Measurements from ENCODE around the gene ATRIP. TPM values are rescaled to one million over a fixed set of nuclear protein-coding genes. Genes with fewer than 3 reads are reported as not detected.
"Not testable (repeated sequence)": the region's sequence is repeated elsewhere in the genome, so short reads cannot be mapped to it uniquely, and the experiment has no call there.

ATRIP gene
- total RNA-seq, 1 donor from 2014 or later, result 14.6 TPM

DNA sequence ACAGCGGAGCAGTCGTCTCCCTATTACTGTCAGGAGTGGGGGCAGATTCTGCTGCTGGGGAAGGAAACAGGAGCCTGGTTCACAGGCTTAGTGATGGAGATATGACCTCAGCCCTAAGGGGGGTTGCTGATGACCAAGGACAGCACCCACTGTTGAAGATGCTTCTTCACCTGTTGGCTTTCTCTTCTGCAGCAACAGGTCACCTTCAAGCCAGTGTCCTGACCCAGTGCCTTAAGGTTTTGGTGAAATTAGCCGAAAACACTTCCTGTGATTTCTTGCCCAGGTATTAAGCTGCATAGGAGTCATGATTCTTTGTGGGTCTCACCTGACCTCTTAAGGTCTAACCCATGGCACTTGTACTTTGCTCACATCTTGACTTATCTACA is 14.0 kb downstream of the ATRIP start:
- ATAC-seq (ENCODE audit: low read depth) (no peak), DNase-seq (no peak)
- ChIA-PET CTCF (no interaction called here), POLR2A (no interaction called here)
- Mint-ChIP-seq H3K9me3 (no peaks in the 10 kb centered on the region), H3K27me3 (no peaks in the 10 kb centered on the region), H3K36me3 (ENCODE audit: low read depth) (peaks cover 44% of the 10 kb centered on the region), H3K27ac (no peak overlapping the region), H3K4me1 (peaks cover 5% of the 10 kb centered on the region), H3K4me3 (no peak overlapping the region)
- TF ChIP-seq, protein P1, sequence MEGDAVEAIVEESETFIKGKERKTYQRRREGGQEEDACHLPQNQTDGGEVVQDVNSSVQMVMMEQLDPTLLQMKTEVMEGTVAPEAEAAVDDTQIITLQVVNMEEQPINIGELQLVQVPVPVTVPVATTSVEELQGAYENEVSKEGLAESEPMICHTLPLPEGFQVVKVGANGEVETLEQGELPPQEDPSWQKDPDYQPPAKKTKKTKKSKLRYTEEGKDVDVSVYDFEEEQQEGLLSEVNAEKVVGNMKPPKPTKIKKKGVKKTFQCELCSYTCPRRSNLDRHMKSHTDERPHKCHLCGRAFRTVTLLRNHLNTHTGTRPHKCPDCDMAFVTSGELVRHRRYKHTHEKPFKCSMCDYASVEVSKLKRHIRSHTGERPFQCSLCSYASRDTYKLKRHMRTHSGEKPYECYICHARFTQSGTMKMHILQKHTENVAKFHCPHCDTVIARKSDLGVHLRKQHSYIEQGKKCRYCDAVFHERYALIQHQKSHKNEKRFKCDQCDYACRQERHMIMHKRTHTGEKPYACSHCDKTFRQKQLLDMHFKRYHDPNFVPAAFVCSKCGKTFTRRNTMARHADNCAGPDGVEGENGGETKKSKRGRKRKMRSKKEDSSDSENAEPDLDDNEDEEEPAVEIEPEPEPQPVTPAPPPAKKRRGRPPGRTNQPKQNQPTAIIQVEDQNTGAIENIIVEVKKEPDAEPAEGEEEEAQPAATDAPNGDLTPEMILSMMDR (IDR thresholded peaks at IDR 0.05), result no peak
- intact Hi-C loops (cut with micrococcal nuclease), result no loop called here

DNA sequence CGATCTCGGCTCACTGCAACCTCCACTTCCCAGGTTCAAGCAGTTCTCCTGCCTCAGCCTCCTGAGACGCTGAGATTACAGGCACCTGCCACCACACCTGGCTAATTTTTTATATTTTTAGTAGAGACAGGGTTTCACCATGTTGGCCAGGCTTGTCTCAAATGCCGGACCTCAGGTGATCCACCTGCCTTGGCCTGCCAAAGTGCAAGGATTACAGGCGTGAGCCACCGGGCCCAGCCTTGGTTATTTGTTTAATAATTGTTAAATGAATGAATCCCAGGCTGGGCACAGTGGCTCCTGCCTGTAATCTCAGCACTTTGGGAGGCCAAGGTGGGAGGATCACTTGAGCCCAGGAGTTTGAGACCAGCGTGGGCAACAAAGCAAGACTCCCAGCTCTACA is 15.2 kb downstream of the ATRIP start:
- Mint-ChIP-seq H3K36me3 (ENCODE audit: low read depth) (peaks cover 43% of the 10 kb centered on the region), H3K4me1 (peaks cover 15% of the 10 kb centered on the region)
- intact Hi-C loops (cut with micrococcal nuclease); H3K27ac Mint-ChIP-seq; ATAC-seq (ENCODE audit: low read depth); DNase-seq; H3K9me3 Mint-ChIP-seq; H3K4me3 Mint-ChIP-seq; H3K27me3 Mint-ChIP-seq: not testable (repeated sequence)
- POLR2A ChIA-PET, result interaction anchor here (0.7 kb wide), 1 partner anchor 231 kb away, joined by 5 read pairs; no protein-coding TSS in a partner anchor
- CTCF ChIA-PET, result interaction anchor here (0.7 to 5.7 kb wide), 3 partner anchors 45 to 226 kb away, joined by 3 to 42 read pairs (median 4); no protein-coding TSS in a partner anchor

DNA sequence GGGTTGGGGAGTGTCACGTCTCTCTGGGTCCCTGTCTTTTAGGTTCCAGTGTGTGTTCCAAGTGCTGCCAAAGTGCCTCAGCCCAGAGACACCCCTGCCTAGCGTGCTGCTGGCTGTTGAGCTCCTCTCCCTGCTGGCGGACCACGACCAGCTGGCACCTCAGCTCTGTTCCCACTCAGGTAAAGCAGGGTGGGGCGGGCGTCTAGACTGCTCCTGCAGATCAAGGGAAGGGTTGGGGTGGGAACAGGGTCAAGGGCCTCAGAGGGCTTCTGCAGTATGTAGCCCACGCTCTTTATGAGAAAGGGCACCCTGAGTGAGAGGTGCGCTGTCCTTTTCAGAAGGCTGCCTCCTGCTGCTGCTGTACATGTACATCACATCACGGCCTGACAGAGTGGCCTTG is 17.2 kb downstream of the ATRIP start:
- POLR2A ChIA-PET, result interaction anchor here (1.5 kb wide), 2 partner anchors 18 to 24 kb away, joined by 4 to 6 read pairs; partner anchors contain the start of genes ATRIP, CCDC51 and TMA7
- CTCF ChIA-PET, result interaction anchor here (1.0 to 5.7 kb wide), 2 partner anchors 27 to 44 kb away, joined by 4 to 42 read pairs; no protein-coding TSS in a partner anchor

DNA sequence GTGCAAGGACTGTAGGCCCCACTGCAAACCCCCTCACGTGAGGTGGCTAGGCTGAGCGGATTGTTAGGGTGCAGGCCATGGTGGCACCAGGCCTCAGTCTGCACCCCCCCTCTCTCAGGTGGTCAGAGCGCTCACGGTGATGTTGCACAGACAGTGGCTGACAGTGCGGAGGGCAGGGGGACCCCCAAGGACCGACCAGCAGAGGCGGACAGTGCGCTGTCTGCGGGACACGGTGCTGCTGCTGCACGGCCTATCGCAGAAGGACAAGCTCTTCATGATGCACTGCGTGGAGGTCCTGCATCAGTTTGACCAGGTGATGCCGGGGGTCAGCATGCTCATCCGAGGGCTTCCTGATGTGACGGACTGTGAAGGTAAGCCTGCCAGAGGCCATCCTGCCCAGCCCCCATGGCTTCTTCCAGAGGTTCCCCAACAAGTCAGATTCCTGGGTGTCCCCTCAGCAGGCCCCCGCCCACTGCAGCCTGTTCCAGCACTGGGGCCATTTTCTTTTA is 18.2 kb downstream of the ATRIP start:
- TF ChIP-seq, protein P1 (IDR thresholded peaks at IDR 0.05), result no peak
- POLR2A ChIA-PET, result interaction anchor here (0.9 to 1.5 kb wide), 2 partner anchors 8 to 25 kb away, joined by 4 to 6 read pairs; partner anchors contain the start of genes CCDC51 and TMA7
- CTCF ChIA-PET, result interaction anchor here (1.6 to 5.7 kb wide), 4 partner anchors 14 to 84 kb away, joined by 4 to 42 read pairs (median 14); no protein-coding TSS in a partner anchor
- Mint-ChIP-seq H3K4me3 (no peak overlapping the region), H3K4me1 (peaks cover 45% of the 10 kb centered on the region), H3K9me3 (no peaks in the 10 kb centered on the region), H3K27ac (no peak overlapping the region), H3K36me3 (ENCODE audit: low read depth) (peaks cover 49% of the 10 kb centered on the region), H3K27me3 (no peaks in the 10 kb centered on the region)
- ATAC-seq (ENCODE audit: low read depth), result no peak
- intact Hi-C loops (cut with micrococcal nuclease), result loop anchor here (1.0 kb wide), 3 partner anchors 9 to 84 kb away; no protein-coding TSS in a partner anchor
- DNase-seq, result no peak

More for the DNA sequence above, 17.2 kb downstream of the ATRIP start:
- H3K27ac Mint-ChIP-seq, result no peak overlapping the region
- peaks cover 34% of the 10 kb centered on the region for H3K4me1 Mint-ChIP-seq
- no peaks in the 10 kb centered on the region for H3K27me3 Mint-ChIP-seq
- DNase-seq, result no peak
- TF ChIP-seq, protein P1 (IDR thresholded peaks at IDR 0.05), result no peak
- ATAC-seq (ENCODE audit: low read depth), result no peak
- no peak overlapping the region for H3K4me3 Mint-ChIP-seq
- peaks cover 49% of the 10 kb centered on the region for H3K36me3 Mint-ChIP-seq (ENCODE audit: low read depth)
- H3K9me3 Mint-ChIP-seq, result no peaks in the 10 kb centered on the region
- intact Hi-C loops (cut with micrococcal nuclease), result no loop called here

DNA sequence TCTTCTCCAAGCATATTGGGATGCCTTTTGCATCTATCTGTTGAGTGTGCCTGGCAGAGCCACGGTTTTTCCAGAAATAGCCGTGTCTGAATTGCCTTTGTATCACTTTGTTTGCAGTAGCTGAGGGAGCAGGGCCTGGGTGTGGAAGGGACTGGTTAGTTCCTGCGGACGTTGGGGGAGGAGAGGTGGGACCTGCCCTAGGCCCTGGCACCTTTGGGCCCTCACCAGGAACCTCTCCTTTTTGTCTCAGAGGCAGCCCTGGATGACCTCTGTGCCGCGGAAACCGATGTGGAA is 18.6 kb downstream of the ATRIP start:
- no peaks in the 10 kb centered on the region for H3K27me3 Mint-ChIP-seq
- peaks cover 49% of the 10 kb centered on the region for H3K36me3 Mint-ChIP-seq (ENCODE audit: low read depth)
- ChIA-PET CTCF (interaction anchor here (1.6 to 5.7 kb wide), 5 partner anchors 13 to 93 kb away, joined by 4 to 42 read pairs (median 8); no protein-coding TSS in a partner anchor), POLR2A (interaction anchor here (1.5 to 2.5 kb wide), 6 partner anchors 14 to 223 kb away, joined by 3 to 29 read pairs (median 19); partner anchors contain the start of genes CCDC51 and TMA7)
- H3K4me3 Mint-ChIP-seq, result peak overlapping the region; percentile 89
- peaks cover 49% of the 10 kb centered on the region for H3K4me1 Mint-ChIP-seq
- intact Hi-C loops (cut with micrococcal nuclease), result loop anchor here (1.0 kb wide), 3 partner anchors 8 to 83 kb away; no protein-coding TSS in a partner anchor
- ATAC-seq (ENCODE audit: low read depth), result no peak
- TF ChIP-seq, protein P1 (IDR thresholded peaks at IDR 0.05), result no peak
- no peak for DNase-seq
- H3K9me3 Mint-ChIP-seq, result no peaks in the 10 kb centered on the region
- peak overlapping the region; percentile 96 for H3K27ac Mint-ChIP-seq
